KBM-7 (cell line): Measurements from ENCODE around the gene PKN3.
"Not testable (repeated sequence)": the region's sequence is repeated elsewhere in the genome, so short reads cannot be mapped to it uniquely, and the experiment has no call there.

ENCODE experiments used
- DNase-seq: peaks from one replicate; pipeline ENCODE4 v3.0.0-alpha.2; 2015
- in situ Hi-C: fragments of 300-500 bp; cut with MboI; formaldehyde crosslinking; loops from 2 replicates; pipeline ENCODE4 v1.14.3; 2020; ENCODE audit warnings: low sequenced_read_pairs, low pct_unique_long_range_greater_than_20kb, mixed read lengths

Gene PKN3

GRCh38 chr9:128702445-128702948 lies at the start of gene PKN3:
Gene PKN3, plus strand, starts transcription at chr9:128702503. Its CDS starts 413 bp downstream, at chr9:128702916.
- in situ Hi-C loops: no loop called here
- DNase-seq: peak; percentile 94

- in situ Hi-C loops: no loop called here
- DNase-seq: no peak
These were observed 48.4 kb upstream of the PKN3 start for GRCh38 chr9:128653908-128654307.

- in situ Hi-C loops: no loop called here
- DNase-seq: no peak
These were observed 47.8 kb upstream of the PKN3 start for GRCh38 chr9:128654481-128654880.

GRCh38 chr9:128656416-128657343 lies 45.6 kb upstream of the PKN3 start, which contains the start of gene DYNC2I2:
Gene DYNC2I2, minus strand, starts transcription at chr9:128656847. Its CDS starts 121 bp downstream, at chr9:128656726.
- peak; percentile 92 for DNase-seq
- in situ Hi-C loops: no loop called here

- no peak for DNase-seq
- in situ Hi-C loops: no loop called here
These were observed 45.0 kb upstream of the PKN3 start for GRCh38 chr9:128657344-128657704.

- no peak for DNase-seq
- in situ Hi-C loops: no loop called here
These were observed 44.5 kb upstream of the PKN3 start for GRCh38 chr9:128657796-128658195.

GRCh38 chr9:128666481-128666941 lies 35.8 kb upstream of the PKN3 start:
- DNase-seq, in situ Hi-C loops: not testable (repeated sequence)

- in situ Hi-C loops: no loop called here
- no peak for DNase-seq
These were observed 32.5 kb upstream of the PKN3 start for GRCh38 chr9:128669786-128670185.

- in situ Hi-C loops: no loop called here
- no peak for DNase-seq
These were observed 26.9 kb upstream of the PKN3 start for GRCh38 chr9:128675382-128675781.

GRCh38 chr9:128677794-128678193 lies 24.5 kb upstream of the PKN3 start:
- no peak for DNase-seq
- in situ Hi-C loops: no loop called here

- peak; percentile 71 for DNase-seq
- in situ Hi-C loops: no loop called here
These were observed 18.8 kb upstream of the PKN3 start for GRCh38 chr9:128683340-128684064.

- in situ Hi-C loops: no loop called here
- no peak for DNase-seq
These were observed 18.3 kb upstream of the PKN3 start for GRCh38 chr9:128684065-128684324.

GRCh38 chr9:128684325-128685199 lies 17.7 kb upstream of the PKN3 start:
- in situ Hi-C loops: no loop called here
- peak; percentile 81 for DNase-seq

GRCh38 chr9:128685636-128686489 lies 16.4 kb upstream of the PKN3 start:
- in situ Hi-C loops: no loop called here
- DNase-seq: peak; percentile 46

GRCh38 chr9:128687453-128687852 lies 14.8 kb upstream of the PKN3 start:
- no peak for DNase-seq
- in situ Hi-C loops: no loop called here

- DNase-seq: peak; percentile 88
- in situ Hi-C loops: no loop called here
These were observed 13.6 kb upstream of the PKN3 start, which contains the start of gene SET for GRCh38 chr9:128688501-128689292. Gene SET, plus strand, starts transcription at chr9:128689222. Its CDS starts 361 bp downstream, at chr9:128689583.

- DNase-seq: no peak
- in situ Hi-C loops: no loop called here
These were observed 13.0 kb upstream of the PKN3 start for GRCh38 chr9:128689293-128689774.
